Brain microvascular endothelial cell (primary cell): ENCODE results near the gene PPP1R14C.

Source experiments
- DNase-seq: peaks from one replicate; pipeline ENCODE4 v3.0.0-alpha.2; 2020
- H3K27ac ChIP-seq: fragments of 250-450 bp; sonication (Bioruptor Pico); 2 replicates; pipeline ENCODE4 v1.5.1; 2020; ENCODE audit warnings: mild to moderate bottlenecking, moderate library complexity
- H3K27me3 ChIP-seq: fragments of 250-450 bp; sonication (Bioruptor Pico); replicated peaks from 2 replicates; pipeline ENCODE4 v1.5.1; 2020; ENCODE audit warnings: mild to moderate bottlenecking
- H3K36me3 ChIP-seq: fragments of 250-450 bp; sonication (Bioruptor Pico); replicated peaks from 2 replicates; pipeline ENCODE4 v1.5.1; 2020; ENCODE audit warnings: mild to moderate bottlenecking
- H3K4me3 ChIP-seq: 2 replicates; pipeline ENCODE4 v1.5.1; 2011; ENCODE audit warnings: low read depth, mild to moderate bottlenecking, control low read depth, low read length, moderate library complexity
- in situ Hi-C: cut with HindIII; loops from 2 replicates; pipeline ENCODE4 v1.10.0; 2017; ENCODE audit warnings: low sequenced_read_pairs, low pct_ligation_motif_present
- TF ChIP-seq, protein P1 (sequence below): IDR thresholded peaks from 2 replicates; pipeline ENCODE4 v1.5.1; 2011; ENCODE audit warnings: low read depth, mild to moderate bottlenecking, moderate library complexity, low read length, control low read depth, inconsistent platforms; ENCODE audit errors: missing control alignments

The PPP1R14C gene

DNA sequence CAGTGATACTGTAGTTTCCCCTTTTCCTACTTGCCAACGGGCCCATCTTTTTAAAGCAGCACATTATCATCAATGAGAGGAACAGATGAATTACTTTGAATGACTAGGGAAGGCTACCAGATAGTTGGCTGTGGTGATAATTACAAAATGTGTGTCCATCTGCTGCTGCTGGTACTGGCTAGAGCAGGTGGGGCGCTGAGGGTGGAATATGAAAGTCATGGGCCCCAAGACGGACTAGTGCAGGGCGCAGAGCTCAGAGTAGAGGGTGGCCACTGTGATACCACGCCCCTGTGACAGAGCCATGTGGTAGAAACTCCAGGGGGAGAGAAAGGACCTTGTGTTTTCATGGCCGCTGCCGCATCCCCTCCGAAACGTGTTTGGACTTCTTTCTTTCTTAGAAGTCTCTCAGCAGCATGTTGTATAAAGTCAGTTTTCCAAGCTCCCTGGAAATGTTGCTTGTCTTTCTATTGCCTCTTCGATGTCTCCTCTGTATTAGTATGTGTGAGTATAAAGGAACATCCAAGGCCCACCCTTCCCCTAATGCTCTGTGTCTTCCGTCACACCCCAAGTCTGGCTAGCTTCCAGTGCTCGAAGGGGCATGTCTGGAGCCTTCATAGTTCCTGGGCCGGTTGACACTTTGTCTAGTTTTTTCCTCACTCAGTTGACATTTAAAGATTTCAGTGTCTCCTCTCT, 88.1 kb downstream of the PPP1R14C start:
- no peak for DNase-seq
- in situ Hi-C loops: no loop called here
- no peaks in the 10 kb centered on the region for H3K27me3 ChIP-seq
- no peak overlapping the region for H3K27ac ChIP-seq
- no peaks in the 10 kb centered on the region for H3K36me3 ChIP-seq
- TF ChIP-seq, protein P1, sequence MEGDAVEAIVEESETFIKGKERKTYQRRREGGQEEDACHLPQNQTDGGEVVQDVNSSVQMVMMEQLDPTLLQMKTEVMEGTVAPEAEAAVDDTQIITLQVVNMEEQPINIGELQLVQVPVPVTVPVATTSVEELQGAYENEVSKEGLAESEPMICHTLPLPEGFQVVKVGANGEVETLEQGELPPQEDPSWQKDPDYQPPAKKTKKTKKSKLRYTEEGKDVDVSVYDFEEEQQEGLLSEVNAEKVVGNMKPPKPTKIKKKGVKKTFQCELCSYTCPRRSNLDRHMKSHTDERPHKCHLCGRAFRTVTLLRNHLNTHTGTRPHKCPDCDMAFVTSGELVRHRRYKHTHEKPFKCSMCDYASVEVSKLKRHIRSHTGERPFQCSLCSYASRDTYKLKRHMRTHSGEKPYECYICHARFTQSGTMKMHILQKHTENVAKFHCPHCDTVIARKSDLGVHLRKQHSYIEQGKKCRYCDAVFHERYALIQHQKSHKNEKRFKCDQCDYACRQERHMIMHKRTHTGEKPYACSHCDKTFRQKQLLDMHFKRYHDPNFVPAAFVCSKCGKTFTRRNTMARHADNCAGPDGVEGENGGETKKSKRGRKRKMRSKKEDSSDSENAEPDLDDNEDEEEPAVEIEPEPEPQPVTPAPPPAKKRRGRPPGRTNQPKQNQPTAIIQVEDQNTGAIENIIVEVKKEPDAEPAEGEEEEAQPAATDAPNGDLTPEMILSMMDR: no peak
- H3K4me3 ChIP-seq: no peak overlapping the region

DNA sequence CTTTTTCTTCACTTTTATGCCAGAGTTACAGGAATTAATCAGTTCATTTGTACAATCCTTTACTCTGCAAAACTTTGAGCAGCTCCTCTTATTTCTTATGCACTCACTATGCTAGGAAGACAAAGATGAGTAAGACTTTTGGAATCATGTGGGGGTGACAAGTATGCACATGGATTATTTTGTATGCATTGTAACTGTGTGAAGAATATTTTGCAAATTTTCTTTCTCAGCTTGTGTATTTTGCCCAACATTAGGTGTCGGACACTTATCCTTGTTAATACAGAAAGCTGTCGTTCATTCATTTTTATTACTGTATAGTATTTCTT, 88.6 kb downstream of the PPP1R14C start:
- in situ Hi-C loops: no loop called here
- DNase-seq: peak; percentile 21
- Histone ChIP-seq H3K27ac (no peak overlapping the region), H3K36me3 (no peaks in the 10 kb centered on the region), H3K4me3 (no peak overlapping the region), H3K27me3 (no peaks in the 10 kb centered on the region)
- TF ChIP-seq, protein P1: no peak

DNA sequence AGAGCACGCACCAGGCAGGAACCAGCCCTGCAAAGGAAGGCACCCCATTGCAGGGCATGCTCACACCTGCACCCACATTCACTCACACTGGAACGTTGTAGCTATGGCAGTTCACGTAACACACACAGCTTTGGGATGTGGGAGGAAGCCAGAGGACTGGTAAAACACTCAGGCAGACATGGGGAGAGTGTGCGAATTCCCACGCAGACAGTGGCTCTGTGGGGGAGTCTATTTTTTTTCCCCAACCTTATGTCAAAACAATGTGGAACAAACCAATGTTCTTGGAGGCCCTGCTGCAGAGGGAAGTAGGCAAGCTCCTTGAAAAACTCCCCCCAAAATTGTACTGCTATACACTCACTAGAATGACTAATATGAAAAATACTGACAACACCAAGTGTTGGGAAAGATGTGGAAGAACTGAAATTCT, 91.0 kb downstream of the PPP1R14C start:
- Histone ChIP-seq H3K4me3 (no peak overlapping the region), H3K27me3 (no peaks in the 10 kb centered on the region), H3K27ac (no peak overlapping the region), H3K36me3 (no peaks in the 10 kb centered on the region)
- TF ChIP-seq, protein P1: no peak
- no peak for DNase-seq
- in situ Hi-C loops: no loop called here

GRCh38 chr6:150235218-150235617, 92.4 kb downstream of the PPP1R14C start:
- in situ Hi-C loops: no loop called here
- Histone ChIP-seq H3K36me3 (no peaks in the 10 kb centered on the region), H3K27ac (no peak overlapping the region), H3K27me3 (no peaks in the 10 kb centered on the region), H3K4me3 (no peak overlapping the region)
- TF ChIP-seq, protein P1: no peak
- DNase-seq: no peak

DNA sequence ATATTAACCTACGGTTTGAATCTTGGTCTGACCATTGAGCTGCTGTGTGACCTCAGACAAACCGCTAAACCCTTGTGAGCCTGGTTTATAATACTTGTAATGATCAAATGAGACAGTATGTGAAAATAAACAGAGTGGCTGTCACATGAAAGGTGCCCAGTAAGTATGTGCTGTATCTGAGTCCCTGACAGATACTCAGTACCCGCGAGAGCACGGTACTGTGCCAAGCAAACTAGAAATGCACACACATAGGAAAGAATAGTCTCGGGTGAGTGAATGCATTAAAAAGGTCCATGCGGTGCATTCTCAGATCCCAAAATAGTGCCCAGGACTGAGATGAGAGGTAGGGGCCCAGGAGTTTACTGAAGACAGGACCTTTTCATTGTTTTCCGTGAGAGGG, 93.3 kb downstream of the PPP1R14C start:
- in situ Hi-C loops: no loop called here
- H3K4me3 ChIP-seq: no peak overlapping the region
- no peaks in the 10 kb centered on the region for H3K27me3 ChIP-seq
- TF ChIP-seq, protein P1: no peak
- DNase-seq: no peak
- no peak overlapping the region for H3K27ac ChIP-seq
- no peaks in the 10 kb centered on the region for H3K36me3 ChIP-seq

DNA sequence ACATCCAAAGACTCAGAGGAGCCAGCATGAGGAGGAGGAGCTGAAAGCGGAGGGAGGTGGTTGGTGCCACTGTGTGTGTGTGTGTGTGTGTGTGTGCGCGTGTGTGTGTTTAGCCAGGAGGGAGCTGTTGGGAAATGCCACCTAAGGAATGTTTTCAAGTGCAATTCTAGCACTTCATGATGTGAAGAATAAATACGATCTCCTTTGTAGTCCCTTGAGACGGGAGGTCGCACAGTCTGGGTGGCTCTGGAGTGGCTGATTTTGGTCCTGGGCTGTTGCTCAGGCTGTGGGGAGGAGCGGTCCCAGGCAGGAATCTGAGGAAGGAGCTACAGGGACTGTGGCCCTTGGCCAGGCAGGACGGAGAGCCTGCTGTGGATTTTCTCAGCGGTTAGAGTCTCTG, 93.7 kb downstream of the PPP1R14C start:
- Histone ChIP-seq H3K4me3 (no peak overlapping the region), H3K27ac (no peak overlapping the region), H3K27me3 (no peaks in the 10 kb centered on the region), H3K36me3 (no peaks in the 10 kb centered on the region)
- TF ChIP-seq, protein P1: no peak
- no peak for DNase-seq
- in situ Hi-C loops: no loop called here
